Fibroblast of the conjunctiva (primary cell): ENCODE results near the gene TAPBP.

Experiments
- DNase-seq: peaks from one replicate; pipeline ENCODE4 v3.0.0-alpha.2; 2010; ENCODE audit warnings: low read depth

Gene TAPBP

GRCh38 chr6:33319939-33320314 lies 6.0 kb upstream of the TAPBP start:
- DNase-seq, result no peak

- DNase-seq, result no peak
Observed at GRCh38 chr6:33318426-33319073, 4.7 kb upstream of the TAPBP start.

- DNase-seq, result peak; percentile 98
Observed at GRCh38 chr6:33317669-33318425, 4.0 kb upstream of the TAPBP start, which contains the start of gene ZBTB22. Gene ZBTB22 (minus strand): TSS chr6:33317744. CDS start chr6:33316916, 828 bp downstream.

- no peak for DNase-seq
Observed at GRCh38 chr6:33317419-33317668, 3.5 kb upstream of the TAPBP start.

- DNase-seq, result no peak
Observed at GRCh38 chr6:33316603-33317418, 2.9 kb upstream of the TAPBP start.

GRCh38 chr6:33315793-33316602 lies 2.1 kb upstream of the TAPBP start:
- no peak for DNase-seq

DNA sequence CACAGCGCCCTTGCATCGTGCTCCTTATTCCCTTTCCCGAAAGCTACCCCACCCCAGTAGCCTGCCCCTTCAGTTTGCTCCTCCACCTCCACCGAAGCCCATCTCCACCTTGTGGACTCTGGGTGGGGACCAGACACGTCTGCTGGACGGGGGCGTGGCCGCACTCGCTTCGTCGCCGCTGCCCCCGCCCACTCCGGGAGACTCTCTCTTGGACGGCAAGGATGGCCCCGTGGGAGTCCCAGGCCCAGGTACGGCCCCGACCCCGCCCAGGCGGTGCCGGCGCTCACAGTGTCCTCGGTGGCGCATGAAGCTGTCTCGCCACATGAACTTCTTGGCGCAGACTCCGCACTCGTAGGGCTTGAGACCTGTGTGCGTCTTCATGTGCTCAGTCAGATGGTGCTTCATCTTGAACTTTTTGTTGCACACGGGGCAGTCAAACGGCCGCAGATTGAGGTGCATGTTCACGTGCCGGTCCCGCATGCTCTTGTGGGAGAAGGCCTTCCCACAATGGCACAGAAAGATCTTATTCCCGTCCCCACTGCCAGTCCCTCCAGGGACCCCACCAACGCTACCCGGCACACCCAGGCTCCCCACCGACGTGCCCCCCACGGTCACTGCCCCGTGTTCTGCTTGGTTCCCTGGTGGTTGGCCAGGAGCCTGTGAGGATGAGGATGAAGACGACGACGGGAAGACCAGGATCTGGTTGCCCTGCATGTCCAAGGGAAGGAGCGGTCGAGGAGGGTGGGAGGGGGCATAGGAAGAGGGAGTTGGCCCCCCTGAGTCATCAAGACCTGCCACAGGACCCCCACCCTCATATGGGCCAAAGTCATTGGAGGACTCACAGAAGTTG lies 1.3 kb upstream of the TAPBP start:
- DNase-seq, result no peak

DNA sequence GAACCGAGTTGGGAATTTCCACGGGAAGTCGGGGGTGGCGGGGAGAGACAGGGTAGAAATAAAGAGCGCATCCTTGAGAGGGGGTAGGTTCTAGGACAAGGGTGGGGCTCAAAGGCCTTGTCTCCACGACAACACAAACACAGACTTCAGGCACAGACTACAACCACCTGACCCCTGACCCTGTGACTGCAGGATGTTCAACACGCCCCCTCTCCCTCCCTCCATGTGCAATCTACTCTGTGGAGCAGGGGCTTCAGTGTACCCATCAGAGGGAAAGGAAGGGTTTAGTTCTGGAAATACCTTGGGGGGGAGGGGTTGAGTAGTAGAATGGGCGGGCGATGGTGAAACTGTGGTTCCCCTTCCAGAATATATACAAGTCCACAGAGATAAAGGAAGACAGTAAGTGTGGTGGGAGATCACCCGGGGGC lies 651 bp upstream of the TAPBP start:
- DNase-seq, result peak; percentile 79

DNA sequence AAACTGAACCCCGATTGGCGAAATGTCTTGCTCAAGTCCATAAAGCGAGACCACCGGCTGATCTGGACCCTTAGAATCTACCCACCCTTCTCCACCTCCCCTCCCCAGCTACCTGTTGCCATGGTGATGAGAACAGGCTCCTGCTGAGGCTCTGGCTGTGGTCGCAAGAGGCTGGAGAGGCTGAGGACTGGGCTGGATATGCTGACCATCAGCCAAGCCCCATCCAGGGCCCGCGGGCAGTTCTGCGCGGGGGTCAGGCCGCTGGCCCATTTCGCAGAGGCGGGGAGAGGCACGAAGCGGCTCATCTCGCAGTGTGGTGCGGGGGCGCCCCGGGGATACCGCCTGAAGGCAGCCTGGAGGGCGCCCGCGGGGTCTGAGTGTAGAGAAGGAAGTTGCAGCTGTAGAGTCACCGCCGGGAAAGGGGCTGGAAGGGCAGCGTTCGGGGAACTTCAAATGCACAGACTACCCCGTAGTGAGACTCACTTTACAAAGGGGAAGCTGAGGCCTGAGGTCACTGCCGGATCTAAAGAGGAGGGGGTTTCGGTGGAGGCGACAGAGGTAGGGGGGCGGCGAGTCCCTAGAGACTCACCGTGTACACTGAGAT lies 671 bp downstream of the TAPBP start:
- no peak for DNase-seq

- no peak for DNase-seq
Observed at GRCh38 chr6:33312361-33313104, 1.3 kb downstream of the TAPBP start.

DNA sequence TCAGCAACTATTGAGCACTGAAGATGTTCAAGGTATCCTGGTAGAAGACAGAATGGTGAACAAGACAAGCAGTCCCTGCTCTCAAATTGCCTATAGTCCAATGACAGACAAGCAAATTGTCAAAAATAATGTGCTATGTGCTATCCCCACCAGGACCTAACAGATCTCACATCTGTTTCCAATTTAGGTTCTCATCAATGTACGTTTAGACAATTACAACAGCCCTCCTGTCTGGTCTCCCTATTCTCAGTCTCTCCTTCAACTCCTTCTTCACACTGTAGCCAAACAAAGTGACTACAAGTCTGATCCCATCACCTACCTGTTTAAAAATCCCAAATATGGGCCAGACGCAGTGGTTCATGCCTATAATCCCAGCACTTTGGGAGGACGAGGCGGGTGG lies 7.5 kb downstream of the TAPBP start:
- DNase-seq, result no peak

GRCh38 chr6:33305052-33305451 lies 8.8 kb downstream of the TAPBP start:
- no peak for DNase-seq

DNA sequence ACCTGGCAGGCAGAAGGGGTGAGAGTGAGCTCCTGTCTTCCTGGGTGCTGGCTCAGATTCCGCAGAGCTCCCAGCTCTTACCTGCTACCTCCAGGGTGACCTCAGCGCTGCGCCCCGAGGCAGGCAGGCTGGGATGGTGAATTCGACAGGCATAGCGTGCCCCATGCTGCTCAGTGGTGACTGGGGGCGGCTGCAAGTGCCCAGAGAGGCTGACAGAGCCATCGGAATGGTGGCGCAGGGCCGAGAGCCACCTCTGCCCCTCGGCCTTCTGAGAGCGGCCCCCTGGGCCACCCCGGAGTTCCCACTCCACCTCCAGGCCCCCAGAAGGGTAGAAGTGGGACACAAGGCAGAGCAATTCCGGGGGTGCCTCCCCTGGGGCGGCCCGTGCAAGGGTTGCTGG lies 9.7 kb downstream of the TAPBP start:
- DNase-seq, result no peak

DNA sequence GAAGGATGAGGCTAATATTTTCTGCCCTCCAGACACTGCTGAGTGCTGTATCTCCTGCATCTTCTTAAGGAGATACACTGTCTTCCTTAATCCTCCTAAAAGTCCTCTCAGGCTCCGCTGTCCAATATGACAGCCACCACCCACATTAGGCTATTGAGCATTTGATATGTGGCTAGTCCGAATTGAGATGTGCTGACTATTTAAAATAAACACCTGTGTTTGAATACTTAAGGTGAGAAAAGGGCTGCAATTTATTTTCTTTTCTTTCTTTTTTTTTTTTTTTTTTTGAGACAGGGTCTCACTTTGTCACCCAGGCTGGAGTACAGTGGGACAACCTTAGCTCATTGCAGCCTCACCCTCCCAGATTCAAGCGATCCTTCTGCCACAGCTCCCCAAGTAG lies 12.0 kb downstream of the TAPBP start:
- DNase-seq, result no peak

DNA sequence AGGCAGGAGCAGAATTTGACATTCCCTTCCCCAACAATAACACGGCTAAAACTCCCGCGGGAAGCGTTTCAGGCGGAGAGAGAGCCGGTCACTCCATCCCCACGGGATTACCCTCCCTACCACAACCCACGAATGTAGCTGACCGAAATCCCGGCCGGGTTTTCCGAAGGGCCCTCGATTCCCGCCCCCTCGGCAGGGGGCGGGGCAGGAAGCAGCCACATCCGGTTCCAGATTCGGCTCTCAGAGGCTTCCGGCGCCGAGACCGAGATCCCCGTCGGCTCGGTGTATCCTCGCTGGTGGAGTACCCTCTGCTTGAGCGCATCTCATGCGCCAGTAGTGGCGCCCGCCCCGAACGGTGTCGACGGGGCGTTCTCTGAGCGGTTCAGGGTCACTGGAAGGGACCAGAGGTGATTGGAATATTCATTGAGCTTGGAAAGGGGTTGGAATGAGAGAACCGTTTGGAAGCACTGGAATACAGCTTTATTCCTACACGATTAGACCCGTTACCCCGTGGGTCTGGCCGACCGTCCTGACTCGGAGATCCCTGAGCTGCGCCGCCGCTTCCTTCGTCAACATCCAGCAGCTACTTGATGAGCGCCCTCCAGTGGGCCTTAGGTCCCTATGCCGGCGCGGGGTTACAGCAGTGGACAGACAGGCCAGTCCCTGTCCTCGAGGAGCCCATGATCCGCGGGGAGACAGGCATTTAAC lies 14.5 kb downstream of the TAPBP start:
- peak; percentile 83 for DNase-seq

DNA sequence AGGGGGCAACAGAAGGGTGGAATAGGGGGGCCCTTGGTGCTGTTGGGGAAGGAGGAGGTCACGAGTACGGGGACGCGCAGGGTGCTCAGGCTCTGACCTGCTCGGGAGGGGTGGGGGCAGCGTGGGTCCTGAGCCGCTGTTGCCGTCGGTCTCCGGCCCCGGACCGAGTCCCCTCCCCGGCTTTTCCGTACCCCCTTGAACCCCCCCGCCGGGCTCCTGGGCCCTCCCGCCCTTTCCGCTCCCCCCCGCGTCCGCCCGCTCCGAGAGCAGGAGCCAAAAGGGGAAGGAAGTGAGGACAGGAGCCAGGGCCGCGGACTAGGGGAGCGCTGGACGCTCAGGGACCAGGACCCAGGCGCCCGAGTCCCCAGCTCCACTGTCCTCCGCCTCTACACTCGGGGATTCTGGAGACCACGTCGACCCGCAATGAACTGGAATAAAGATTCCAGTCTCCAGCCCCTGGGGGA lies 15.1 kb downstream of the TAPBP start, which contains the start of gene RGL2:
RGL2 (minus strand) TSS at position 170 of the 464 bp plus-strand sequence. CDS start 332 bp downstream, outside the sequence.
- no peak for DNase-seq

GRCh38 chr6:33297956-33298772 lies 15.7 kb downstream of the TAPBP start:
- DNase-seq, result peak; percentile 83

GRCh38 chr6:33297406-33297955 lies 16.4 kb downstream of the TAPBP start:
- no peak for DNase-seq
